Astrocyte (in vitro differentiated cells and primary cell): ENCODE results near the gene TMEM130. TPM values are rescaled to one million over a fixed set of nuclear protein-coding genes. Genes with fewer than 3 reads are reported as not detected.

Experiments used
- DNase-seq: peaks from one replicate; pipeline ENCODE4 v3.0.0-alpha.2; 2010; ENCODE audit warnings: low read depth
- FAIRE-seq: peaks from 2 replicates; lab custom pipeline; 2011; peaks lifted over from hg19 to GRCh38; lab: Jason Lieb, UNC
- H2AFZ ChIP-seq: 2 replicates; pipeline ENCODE4 v1.6.0; 2012; ENCODE audit warnings: low read depth, low read length, inconsistent platforms
- H3K27ac ChIP-seq: 2 replicates; pipeline ENCODE4 v1.5.1; 2011; ENCODE audit warnings: low read depth, low read length, inconsistent platforms
- H3K27me3 ChIP-seq: 2 replicates; pipeline ENCODE4 v1.6.0; 2011; ENCODE audit warnings: low read length, inconsistent platforms; ENCODE audit not compliant: insufficient read depth
- H3K36me3 ChIP-seq: 2 replicates; pipeline ENCODE4 v1.5.1; 2011; ENCODE audit warnings: low read length, inconsistent platforms; ENCODE audit not compliant: insufficient read depth
- H3K4me1 ChIP-seq: 2 replicates; pipeline ENCODE4 v1.5.1; 2011; ENCODE audit warnings: low read length, inconsistent platforms; ENCODE audit not compliant: insufficient read depth
- H3K4me2 ChIP-seq: 2 replicates; pipeline ENCODE4 v1.6.0; 2012; ENCODE audit warnings: low read length, inconsistent platforms
- H3K4me3 ChIP-seq: 2 replicates; pipeline ENCODE4 v1.5.1; 2011; ENCODE audit warnings: low read depth, mild to moderate bottlenecking, low read length, inconsistent platforms; ENCODE audit not compliant: insufficient read depth
- H3K79me2 ChIP-seq: 2 replicates; pipeline ENCODE4 v1.6.0; 2012; ENCODE audit warnings: mild to moderate bottlenecking, low read length, inconsistent platforms; ENCODE audit not compliant: insufficient read depth
- H3K9ac ChIP-seq: 2 replicates; pipeline ENCODE4 v1.6.0; 2012; ENCODE audit warnings: mild to moderate bottlenecking, low read length, inconsistent platforms
- H3K9me3 ChIP-seq: 2 replicates; pipeline ENCODE4 v1.5.1; 2012; ENCODE audit warnings: low read depth, mild to moderate bottlenecking, low read length, inconsistent platforms; ENCODE audit not compliant: insufficient read depth
- H4K20me1 ChIP-seq: 2 replicates; pipeline ENCODE4 v1.6.0; 2012; ENCODE audit warnings: low read length, inconsistent platforms; ENCODE audit not compliant: insufficient read depth
- H3K27ac Mint-ChIP-seq: one replicate; pipeline ENCODE4 v1.8.0; 2021; ENCODE audit warnings: mild to moderate bottlenecking, mixed read lengths; ENCODE audit not compliant: unreplicated experiment
- H3K27me3 Mint-ChIP-seq: one replicate; pipeline ENCODE4 v1.8.0; 2021; ENCODE audit warnings: low read depth, mixed read lengths; ENCODE audit not compliant: unreplicated experiment
- H3K36me3 Mint-ChIP-seq: one replicate; pipeline ENCODE4 v1.8.0; 2021; ENCODE audit warnings: low read depth, mixed read lengths; ENCODE audit not compliant: unreplicated experiment
- H3K4me1 Mint-ChIP-seq: one replicate; pipeline ENCODE4 v1.8.0; 2021; ENCODE audit warnings: low read depth, mixed read lengths; ENCODE audit not compliant: unreplicated experiment
- H3K4me3 Mint-ChIP-seq: one replicate; pipeline ENCODE4 v1.8.0; 2021; ENCODE audit warnings: mild to moderate bottlenecking, moderate library complexity, mixed read lengths; ENCODE audit not compliant: unreplicated experiment
- H3K9me3 Mint-ChIP-seq: one replicate; pipeline ENCODE4 v1.8.0; 2021; ENCODE audit warnings: mild to moderate bottlenecking, mixed read lengths; ENCODE audit not compliant: unreplicated experiment
- CTCF ChIP-seq: IDR thresholded peaks from 2 replicates; pipeline ENCODE4 v1.5.1; 2011; ENCODE audit warnings: low read depth, mild to moderate bottlenecking, inconsistent platforms, low read length, moderate library complexity; ENCODE audit not compliant: insufficient read depth
- EZH2 ChIP-seq: IDR thresholded peaks from 2 replicates; pipeline ENCODE4 v1.6.1; 2012; ENCODE audit warnings: mild to moderate bottlenecking, low read length, inconsistent platforms; ENCODE audit not compliant: insufficient read depth
- total RNA-seq: library from RNA; stranded (reverse); gene quantifications from 2 replicates; pipeline ENCODE4 v1.2.1, GENCODE V29; 2021

Gene TMEM130
- total RNA-seq, 1 donor from 2014 or later = 12.4 TPM

- Histone ChIP-seq H3K27me3 (no peaks in the 10 kb centered on the region), H3K36me3 (no peaks in the 10 kb centered on the region), H3K79me2 (no peaks in the 10 kb centered on the region), H4K20me1 (no peaks in the 10 kb centered on the region), H2AFZ (no peak overlapping the region), H3K4me2 (no peak overlapping the region), H3K27ac (no peak overlapping the region), H3K4me3 (no peak overlapping the region), H3K4me1 (peaks cover 11% of the 10 kb centered on the region), H3K9ac (no peak overlapping the region), H3K9me3 (no peaks in the 10 kb centered on the region)
- no peak for DNase-seq
- H3K27me3 Mint-ChIP-seq = peaks cover 6% of the 10 kb centered on the region
- no peaks in the 10 kb centered on the region for H3K36me3 Mint-ChIP-seq
- H3K4me3 Mint-ChIP-seq = no peak overlapping the region
- FAIRE-seq = no peak
- peaks cover 4% of the 10 kb centered on the region for H3K9me3 Mint-ChIP-seq
- peaks cover 10% of the 10 kb centered on the region for H3K4me1 Mint-ChIP-seq
- no peak overlapping the region for H3K27ac Mint-ChIP-seq
- TF ChIP-seq EZH2 (no peak), CTCF (no peak)
Observed at GRCh38 chr7:98862716-98863420, 6.9 kb downstream of the TMEM130 start.

GRCh38 chr7:98862203-98862602 is 7.6 kb downstream of the TMEM130 start:
- Mint-ChIP-seq H3K27ac (no peak overlapping the region), H3K4me3 (no peak overlapping the region), H3K4me1 (peaks cover 10% of the 10 kb centered on the region), H3K36me3 (no peaks in the 10 kb centered on the region), H3K27me3 (peaks cover 6% of the 10 kb centered on the region), H3K9me3 (peaks cover 4% of the 10 kb centered on the region)
- H3K9me3 ChIP-seq = no peaks in the 10 kb centered on the region
- peaks cover 11% of the 10 kb centered on the region for H3K4me1 ChIP-seq
- FAIRE-seq = no peak
- H3K27me3 ChIP-seq = no peaks in the 10 kb centered on the region
- H3K9ac ChIP-seq = no peak overlapping the region
- H3K27ac ChIP-seq = no peak overlapping the region
- H3K79me2 ChIP-seq = no peaks in the 10 kb centered on the region
- no peak for TF ChIP-seq CTCF
- no peak for TF ChIP-seq EZH2
- no peak overlapping the region for H2AFZ ChIP-seq
- no peak overlapping the region for H3K4me2 ChIP-seq
- H3K4me3 ChIP-seq = no peak overlapping the region
- DNase-seq = no peak
- no peaks in the 10 kb centered on the region for H4K20me1 ChIP-seq
- no peaks in the 10 kb centered on the region for H3K36me3 ChIP-seq

GRCh38 chr7:98860071-98860470 is 9.7 kb downstream of the TMEM130 start:
- Mint-ChIP-seq H3K4me3 (no peak overlapping the region), H3K27me3 (peaks cover 6% of the 10 kb centered on the region), H3K4me1 (peaks cover 3% of the 10 kb centered on the region), H3K36me3 (no peaks in the 10 kb centered on the region), H3K27ac (no peak overlapping the region), H3K9me3 (peaks cover 4% of the 10 kb centered on the region)
- no peaks in the 10 kb centered on the region for H4K20me1 ChIP-seq
- H3K4me2 ChIP-seq = no peak overlapping the region
- H3K9ac ChIP-seq = no peak overlapping the region
- DNase-seq = no peak
- TF ChIP-seq CTCF (no peak), EZH2 (no peak)
- no peak overlapping the region for H3K27ac ChIP-seq
- no peak overlapping the region for H3K4me3 ChIP-seq
- H3K79me2 ChIP-seq = no peaks in the 10 kb centered on the region
- no peak for FAIRE-seq
- H3K4me1 ChIP-seq = peaks cover 4% of the 10 kb centered on the region
- H3K36me3 ChIP-seq = no peaks in the 10 kb centered on the region
- H2AFZ ChIP-seq = no peak overlapping the region
- H3K9me3 ChIP-seq = no peaks in the 10 kb centered on the region
- no peaks in the 10 kb centered on the region for H3K27me3 ChIP-seq
